NCI-H460 (cell line): ENCODE data around the gene USP6. TPM values are rescaled to one million over a fixed set of nuclear protein-coding genes. Genes with fewer than 3 reads are reported as not detected.

ENCODE experiments used
- small RNA-seq, 2 experiments: library from RNA; depleted of rRNA; stranded (forward); fragments of <200 nt; gene quantifications; one replicate each; pipeline ENCODE3, GENCODE V24; 2014
- total RNA-seq: library from RNA; depleted of rRNA; stranded (reverse); fragments of >200 nt; shearing (Covaris generic); gene quantifications from 2 replicates; pipeline ENCODE4 v1.2.3, GENCODE V29; 2014; rRNA removed

USP6 gene
- total RNA-seq, 1 experiment from 2014 or later, result not detected

Small RNAs within 50 kb of the gene (small RNA-seq; reads per million reads assigned to genes)
- 0 reads per million in 2 experiments for gene AC012146.4

Other genes with a start within 250 kb of the USP6 start
- 0.59 and 0.63 TPM in 2 replicates for gene C17orf107, start 216.5 kb upstream of the USP6 start, total RNA-seq
- not detected in 2 replicates for gene CHRNE, start 212.9 kb upstream of the USP6 start, total RNA-seq
- gene GP1BA, start 183.8 kb upstream of the USP6 start, total RNA-seq, result not detected in 2 replicates
- 53.4 and 54.3 TPM in 2 replicates for gene SLC25A11, start 176.0 kb upstream of the USP6 start, total RNA-seq
- 59.5 and 62.7 TPM in 2 replicates for gene RNF167, start 175.8 kb upstream of the USP6 start, total RNA-seq
- 960 and 1,088 TPM in 2 replicates for gene PFN1, start 167.5 kb upstream of the USP6 start, total RNA-seq
- 5.4 and 7.5 TPM in 2 replicates for gene ENO3, start 164.9 kb upstream of the USP6 start, total RNA-seq
- gene SPAG7, start 148.2 kb upstream of the USP6 start, total RNA-seq, result 56.0 and 57.1 TPM in 2 replicates
- gene CAMTA2, start 128.4 kb upstream of the USP6 start, total RNA-seq, result 54.5 and 59.9 TPM in 2 replicates
- not detected in 2 replicates for gene INCA1, start 118.5 kb upstream of the USP6 start, total RNA-seq
- gene KIF1C, start 118.1 kb upstream of the USP6 start, total RNA-seq, result 50.3 and 52.6 TPM in 2 replicates
- gene SLC52A1, start 80.6 kb upstream of the USP6 start, total RNA-seq, result 0.12 and 0.35 TPM in 2 replicates
- not detected in 2 replicates for gene ZFP3, start 37.6 kb upstream of the USP6 start, total RNA-seq
- gene ZNF232, start 4.2 kb upstream of the USP6 start, total RNA-seq, result 15.5 and 17.3 TPM in 2 replicates
- 8.7 and 10.2 TPM in 2 replicates for gene ZNF594, start 75.8 kb downstream of the USP6 start, total RNA-seq
- gene SCIMP, start 118.8 kb downstream of the USP6 start, total RNA-seq, result not detected in 2 replicates
- gene RABEP1, start 166.3 kb downstream of the USP6 start, total RNA-seq, result 48.6 and 54.2 TPM in 2 replicates